Measurements from ENCODE around the gene PRAME.
"Not testable (repeated sequence)": the region's sequence is repeated elsewhere in the genome, so short reads cannot be mapped to it uniquely, and the experiment has no call there.

Gene PRAME

DNA sequence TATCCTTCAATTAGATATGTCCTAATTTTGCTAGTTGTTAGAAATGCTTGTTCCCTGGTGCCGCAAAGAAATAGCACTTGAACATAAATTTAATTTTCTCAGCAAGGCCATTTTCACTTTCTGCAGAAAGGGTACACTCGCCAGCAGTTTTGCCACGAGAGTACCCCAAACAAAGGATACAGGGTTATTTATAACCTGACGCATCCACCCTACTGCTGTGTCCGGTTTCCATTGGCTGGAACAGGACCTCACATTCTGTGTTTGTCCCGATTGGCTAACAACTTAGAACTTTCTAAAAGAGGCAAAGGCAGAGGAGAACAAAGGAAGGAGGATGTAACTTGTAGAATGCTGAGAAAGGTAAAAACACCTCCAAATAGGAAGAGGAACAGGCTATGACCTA is 49.2 kb downstream of the PRAME start:
- Histone ChIP-seq H3K27me3 (ENCODE audit: control insufficient read depth, insufficient read depth, low read length, poor library complexity, severe bottlenecking) (peaks cover 18% of the 10 kb centered on the region), H3K36me3 (ENCODE audit: control insufficient read depth, insufficient read depth, low read length) (peaks cover 11% of the 10 kb centered on the region)
- not testable (repeated sequence) for H3K27ac ChIP-seq (ENCODE audit: insufficient read depth, low read depth, low read length, poor library complexity, severe bottlenecking); H3K9me3 ChIP-seq (ENCODE audit: control insufficient read depth, low read length); H3K4me3 ChIP-seq (ENCODE audit: insufficient read depth, low read depth, low read length); H3K4me1 ChIP-seq (ENCODE audit: control insufficient read depth, insufficient read depth, low read length)
- WGBS, 2 experiments = 94 to 95% methylated on average over 6 of the region's 6 CpGs

- Histone ChIP-seq H3K27me3 (ENCODE audit: control insufficient read depth, insufficient read depth, low read length, poor library complexity, severe bottlenecking) (peaks cover 14% of the 10 kb centered on the region), H3K4me1 (ENCODE audit: control insufficient read depth, insufficient read depth, low read length) (no peaks in the 10 kb centered on the region), H3K4me3 (ENCODE audit: insufficient read depth, low read depth, low read length) (peak within 1 kb of the TSS; percentile 55), H3K27ac (ENCODE audit: insufficient read depth, low read depth, low read length, poor library complexity, severe bottlenecking) (no peak within 1 kb of the TSS), H3K9me3 (ENCODE audit: control insufficient read depth, low read length) (no peaks in the 10 kb centered on the region), H3K36me3 (ENCODE audit: control insufficient read depth, insufficient read depth, low read length) (peaks cover 13% of the 10 kb centered on the region)
- 3% methylated on average over 72 of the region's 72 CpGs for WGBS, 2 experiments
Measured at GRCh38 chr22:22508274-22509176, 50.5 kb downstream of the PRAME start, which contains the start of gene ZNF280B. Gene ZNF280B, minus strand, starts transcription at chr22:22508742. Its CDS starts 19,344 bp downstream, at chr22:22489398.

DNA sequence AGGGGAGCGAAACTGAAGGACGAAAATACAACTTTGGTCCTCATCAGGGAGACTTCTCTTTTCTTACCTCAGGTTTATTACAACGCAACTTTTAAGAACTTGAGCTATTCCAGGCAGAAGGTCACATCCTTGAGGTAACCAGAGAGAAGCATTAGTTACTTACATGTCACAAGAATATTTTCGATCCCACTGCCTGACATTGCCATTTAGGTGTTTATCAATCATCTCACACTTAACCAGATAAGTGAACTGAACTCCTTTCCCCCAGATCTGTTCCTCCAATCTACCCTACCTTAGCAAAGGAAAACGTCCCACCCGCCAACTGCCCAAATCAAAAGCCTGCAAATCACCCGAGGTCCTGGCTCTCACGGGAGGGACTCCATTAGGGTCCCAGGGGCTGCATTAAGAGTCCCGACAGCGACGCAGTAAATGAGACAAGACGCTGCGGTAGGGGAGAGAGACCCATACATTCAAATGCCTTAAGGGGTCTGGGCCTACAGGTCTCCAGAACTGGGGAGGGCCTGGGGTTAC is 51.3 kb downstream of the PRAME start:
- WGBS, 2 experiments = 28 to 30% methylated on average over 13 of the region's 13 CpGs
- Histone ChIP-seq H3K27ac (ENCODE audit: insufficient read depth, low read depth, low read length, poor library complexity, severe bottlenecking) (no peak overlapping the region), H3K27me3 (ENCODE audit: control insufficient read depth, insufficient read depth, low read length, poor library complexity, severe bottlenecking) (peaks cover 8% of the 10 kb centered on the region), H3K36me3 (ENCODE audit: control insufficient read depth, insufficient read depth, low read length) (peaks cover 13% of the 10 kb centered on the region), H3K4me3 (ENCODE audit: insufficient read depth, low read depth, low read length) (peak overlapping the region; percentile 55), H3K4me1 (ENCODE audit: control insufficient read depth, insufficient read depth, low read length) (no peaks in the 10 kb centered on the region), H3K9me3 (ENCODE audit: control insufficient read depth, low read length) (no peaks in the 10 kb centered on the region)

- H3K27ac ChIP-seq (ENCODE audit: insufficient read depth, low read depth, low read length, poor library complexity, severe bottlenecking) = no peak overlapping the region
- WGBS, 2 experiments = 95 to 100% methylated on average over 1 of the region's 1 CpG
- no peaks in the 10 kb centered on the region for H3K27me3 ChIP-seq (ENCODE audit: control insufficient read depth, insufficient read depth, low read length, poor library complexity, severe bottlenecking)
- H3K9me3 ChIP-seq (ENCODE audit: control insufficient read depth, low read length) = no peaks in the 10 kb centered on the region
- H3K4me3 ChIP-seq (ENCODE audit: insufficient read depth, low read depth, low read length) = no peak overlapping the region
- H3K4me1 ChIP-seq (ENCODE audit: control insufficient read depth, insufficient read depth, low read length) = no peaks in the 10 kb centered on the region
- H3K36me3 ChIP-seq (ENCODE audit: control insufficient read depth, insufficient read depth, low read length) = peaks cover 13% of the 10 kb centered on the region
Measured at GRCh38 chr22:22506736-22507135, 52.3 kb downstream of the PRAME start.

DNA sequence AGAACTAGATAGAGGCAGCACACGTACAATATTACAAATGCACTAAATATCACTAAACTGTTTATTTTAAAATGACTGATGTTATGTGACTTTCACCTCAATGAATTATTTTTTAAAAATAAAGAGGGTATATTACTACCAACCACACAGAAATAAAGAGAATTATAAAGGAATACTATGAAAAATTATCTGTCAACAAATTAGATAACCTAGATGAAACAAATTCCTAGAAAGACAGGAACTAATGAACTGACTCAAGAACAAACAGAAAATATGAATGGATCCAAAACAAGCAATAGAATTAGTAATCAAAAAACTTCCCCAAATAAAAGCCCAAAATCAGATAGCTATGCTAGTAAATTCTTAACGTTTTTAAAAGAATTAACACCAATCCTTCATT is 60.8 kb downstream of the PRAME start:
- Histone ChIP-seq H3K4me3 (ENCODE audit: insufficient read depth, low read depth, low read length) (no peak overlapping the region), H3K36me3 (ENCODE audit: control insufficient read depth, insufficient read depth, low read length) (no peaks in the 10 kb centered on the region), H3K9me3 (ENCODE audit: control insufficient read depth, low read length) (no peaks in the 10 kb centered on the region), H3K27ac (ENCODE audit: insufficient read depth, low read depth, low read length, poor library complexity, severe bottlenecking) (no peak overlapping the region), H3K4me1 (ENCODE audit: control insufficient read depth, insufficient read depth, low read length) (no peaks in the 10 kb centered on the region), H3K27me3 (ENCODE audit: control insufficient read depth, insufficient read depth, low read length, poor library complexity, severe bottlenecking) (no peaks in the 10 kb centered on the region)
- 77 to 89% methylated on average over 1 of the region's 2 CpGs for WGBS, 2 experiments

All from ectodermal cell (in vitro differentiated cells).